ENCODE results near the gene EXT2.

EXT2 gene

GRCh38 chr11:44172966-44173365 lies 77.5 kb downstream of the EXT2 start:
- no peak for DNase-seq (ENCODE audit: low read depth in 1 of 2, low spot score in 1 of 2)
- TF ChIP-seq GABPA (IDR thresholded peaks at IDR 0.05; ENCODE audit: low read depth) = no peak
- no peak for TF ChIP-seq REST (IDR thresholded peaks at IDR 0.05; ENCODE audit: insufficient replicate concordance, low read depth)
- TF ChIP-seq SPI1 (IDR thresholded peaks at IDR 0.05; ENCODE audit: borderline replicate concordance, low read depth) = no peak
- no peak for TF ChIP-seq POLR2AphosphoS5 (IDR thresholded peaks at IDR 0.05; ENCODE audit: low read depth)
- no peak for TF ChIP-seq CTCF (IDR thresholded peaks at IDR 0.05; ENCODE audit: insufficient read depth, low read length)
- Histone ChIP-seq H3K27me3 (ENCODE audit: insufficient read depth, poor library complexity, severe bottlenecking) (no peaks in the 10 kb centered on the region), H3K4me3 (replicated peaks; ENCODE audit: insufficient read depth, low read length) (no peak overlapping the region), H3K27ac (replicated peaks) (no peak overlapping the region)

GRCh38 chr11:44174842-44175241 lies 79.4 kb downstream of the EXT2 start:
- Histone ChIP-seq H3K27ac (replicated peaks) (no peak overlapping the region), H3K27me3 (ENCODE audit: insufficient read depth, poor library complexity, severe bottlenecking) (no peaks in the 10 kb centered on the region), H3K4me3 (replicated peaks; ENCODE audit: insufficient read depth, low read length) (no peak overlapping the region)
- TF ChIP-seq GABPA (IDR thresholded peaks at IDR 0.05; ENCODE audit: low read depth) (no peak), SPI1 (IDR thresholded peaks at IDR 0.05; ENCODE audit: borderline replicate concordance, low read depth) (no peak), REST (IDR thresholded peaks at IDR 0.05; ENCODE audit: insufficient replicate concordance, low read depth) (no peak), CTCF (IDR thresholded peaks at IDR 0.05; ENCODE audit: insufficient read depth, low read length) (no peak), POLR2AphosphoS5 (IDR thresholded peaks at IDR 0.05; ENCODE audit: low read depth) (no peak)
- DNase-seq (ENCODE audit: low read depth in 1 of 2, low spot score in 1 of 2) = no peak

GRCh38 chr11:44176546-44177213 lies 81.2 kb downstream of the EXT2 start:
- no peak overlapping the region for H3K27ac ChIP-seq (replicated peaks)
- no peak overlapping the region for H3K4me3 ChIP-seq (replicated peaks; ENCODE audit: insufficient read depth, low read length)
- no peaks in the 10 kb centered on the region for H3K27me3 ChIP-seq (ENCODE audit: insufficient read depth, poor library complexity, severe bottlenecking)
- no peak for DNase-seq (ENCODE audit: low read depth in 1 of 2, low spot score in 1 of 2)
- TF ChIP-seq SPI1 (IDR thresholded peaks at IDR 0.05; ENCODE audit: borderline replicate concordance, low read depth) = no peak
- TF ChIP-seq REST (IDR thresholded peaks at IDR 0.05; ENCODE audit: insufficient replicate concordance, low read depth) = no peak
- TF ChIP-seq CTCF (IDR thresholded peaks at IDR 0.05; ENCODE audit: insufficient read depth, low read length) = no peak
- no peak for TF ChIP-seq GABPA (IDR thresholded peaks at IDR 0.05; ENCODE audit: low read depth)
- TF ChIP-seq POLR2AphosphoS5 (IDR thresholded peaks at IDR 0.05; ENCODE audit: low read depth) = no peak

Data from HL-60 (cell line).